ENCODE results near the gene ATP6V1A.

DNA sequence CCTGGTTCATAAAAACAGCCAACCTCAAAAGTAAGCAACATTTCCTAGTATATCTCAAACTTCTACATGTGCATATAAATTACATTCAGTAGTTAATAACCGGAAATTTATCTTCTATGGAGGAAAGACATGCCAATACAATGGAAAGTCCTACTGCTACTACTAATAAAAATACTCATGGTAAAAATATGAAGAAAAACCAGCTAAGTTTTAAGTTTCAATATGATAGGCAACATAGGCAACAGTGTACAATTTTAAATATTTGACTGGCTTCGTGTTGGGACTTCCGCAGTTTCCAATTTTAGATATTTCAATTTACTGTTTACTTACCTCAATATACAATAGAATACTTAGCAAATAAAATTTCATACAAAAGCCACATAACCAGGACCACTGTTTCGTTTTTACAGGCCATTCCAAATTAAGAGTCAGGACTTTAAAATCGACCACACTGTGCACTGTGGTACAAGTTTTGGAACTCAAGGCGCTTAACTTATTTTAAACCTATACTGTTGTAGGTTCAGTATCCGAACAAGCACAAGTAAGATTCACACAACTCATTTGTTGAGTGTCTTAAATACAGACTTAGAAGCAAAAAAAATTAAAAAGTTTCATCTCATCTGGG is 3.7 kb upstream of the ATP6V1A start:
- TF ChIP-seq EP300 (conservative IDR thresholded peaks at IDR 0.05; ENCODE audit: poor library complexity, severe bottlenecking) (no peak), POLR2AphosphoS5 (IDR thresholded peaks at IDR 0.05) (no peak), SMC3 (conservative IDR thresholded peaks at IDR 0.05; ENCODE audit: poor library complexity) (no peak), EZH2 (IDR thresholded peaks at IDR 0.05; ENCODE audit: borderline replicate concordance, insufficient read depth, low read length, poor library complexity, severe bottlenecking) (no peak), TAF1 (IDR thresholded peaks at IDR 0.05; ENCODE audit: low read depth) (no peak), RAD21 (conservative IDR thresholded peaks at IDR 0.05) (no peak)
- TF ChIP-seq, protein P1, sequence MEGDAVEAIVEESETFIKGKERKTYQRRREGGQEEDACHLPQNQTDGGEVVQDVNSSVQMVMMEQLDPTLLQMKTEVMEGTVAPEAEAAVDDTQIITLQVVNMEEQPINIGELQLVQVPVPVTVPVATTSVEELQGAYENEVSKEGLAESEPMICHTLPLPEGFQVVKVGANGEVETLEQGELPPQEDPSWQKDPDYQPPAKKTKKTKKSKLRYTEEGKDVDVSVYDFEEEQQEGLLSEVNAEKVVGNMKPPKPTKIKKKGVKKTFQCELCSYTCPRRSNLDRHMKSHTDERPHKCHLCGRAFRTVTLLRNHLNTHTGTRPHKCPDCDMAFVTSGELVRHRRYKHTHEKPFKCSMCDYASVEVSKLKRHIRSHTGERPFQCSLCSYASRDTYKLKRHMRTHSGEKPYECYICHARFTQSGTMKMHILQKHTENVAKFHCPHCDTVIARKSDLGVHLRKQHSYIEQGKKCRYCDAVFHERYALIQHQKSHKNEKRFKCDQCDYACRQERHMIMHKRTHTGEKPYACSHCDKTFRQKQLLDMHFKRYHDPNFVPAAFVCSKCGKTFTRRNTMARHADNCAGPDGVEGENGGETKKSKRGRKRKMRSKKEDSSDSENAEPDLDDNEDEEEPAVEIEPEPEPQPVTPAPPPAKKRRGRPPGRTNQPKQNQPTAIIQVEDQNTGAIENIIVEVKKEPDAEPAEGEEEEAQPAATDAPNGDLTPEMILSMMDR (IDR thresholded peaks at IDR 0.05; ENCODE audit: poor library complexity, severe bottlenecking) = no peak

Measured in neural cell (in vitro differentiated cells).